Keratinocyte (primary cell): ENCODE data around the gene RNF145. TPM values are rescaled to one million over a fixed set of nuclear protein-coding genes. Genes with fewer than 3 reads are reported as not detected.

Experiments used
- DNase-seq: peaks from one replicate; pipeline ENCODE4 v3.0.0-alpha.2; 2011; ENCODE audit warnings: low read depth, missing footprints, low spot score
- FAIRE-seq: peaks from 2 replicates; lab custom pipeline; 2011; peaks lifted over from hg19 to GRCh38; lab: Jason Lieb, UNC
- H2AFZ ChIP-seq: 2 replicates; pipeline ENCODE4 v1.6.0; 2012; ENCODE audit warnings: low read length, control low read depth, inconsistent platforms; ENCODE audit not compliant: control insufficient read depth
- H3K27ac ChIP-seq: 2 replicates; pipeline ENCODE4 v1.5.1; 2011; ENCODE audit warnings: low read length; ENCODE audit not compliant: control insufficient read depth, insufficient read depth
- H3K27me3 ChIP-seq: 3 replicates; pipeline ENCODE4 v1.6.0; 2011; ENCODE audit warnings: low read length; ENCODE audit not compliant: control insufficient read depth, insufficient read depth; ENCODE audit errors: extremely low read depth
- H3K36me3 ChIP-seq, 2 experiments: 2 replicates in 1 of 2; 3 replicates in 1 of 2; pipeline ENCODE4 v1.5.1; 2011; ENCODE audit warnings: low read length in 2 of 2, mild to moderate bottlenecking in 1 of 2; ENCODE audit not compliant: control insufficient read depth in 2 of 2, insufficient read depth in 2 of 2; ENCODE audit errors: extremely low read depth in 1 of 2
- H3K4me1 ChIP-seq: 3 replicates; pipeline ENCODE4 v1.5.1; 2011; ENCODE audit warnings: low read length; ENCODE audit not compliant: control insufficient read depth, insufficient read depth; ENCODE audit errors: extremely low read depth
- H3K4me2 ChIP-seq: 3 replicates; pipeline ENCODE4 v1.6.0; 2011; ENCODE audit warnings: low read depth, low read length; ENCODE audit not compliant: control insufficient read depth, insufficient read depth; ENCODE audit errors: extremely low read depth
- H3K4me3 ChIP-seq, 3 experiments: fragments of 200-600 bp in 1 of 3; sonication (generic) in 1 of 3; 2 replicates in 2 of 3; 3 replicates in 1 of 3; pipeline ENCODE4 v1.5.1; 2011 to 2016; ENCODE audit warnings: low read length in 3 of 3, mild to moderate bottlenecking in 3 of 3, control low read depth in 2 of 3, inconsistent platforms in 1 of 3, low read depth in 1 of 3, mixed read lengths in 1 of 3, mixed run types in 1 of 3, moderate library complexity in 1 of 3; ENCODE audit not compliant: control insufficient read depth in 2 of 3, insufficient read depth in 2 of 3; ENCODE audit errors: extremely low read depth in 1 of 3
- H3K79me2 ChIP-seq: 2 replicates; pipeline ENCODE4 v1.6.0; 2012; ENCODE audit warnings: low read length; ENCODE audit not compliant: control insufficient read depth, insufficient read depth
- H3K9ac ChIP-seq: 3 replicates; pipeline ENCODE4 v1.6.0; 2011; ENCODE audit warnings: low read length; ENCODE audit not compliant: control insufficient read depth, insufficient read depth; ENCODE audit errors: extremely low read depth
- H3K9me1 ChIP-seq: 3 replicates; pipeline ENCODE4 v1.6.0; 2011; ENCODE audit warnings: low read length; ENCODE audit not compliant: control insufficient read depth, insufficient read depth; ENCODE audit errors: extremely low read depth
- H3K9me3 ChIP-seq: 2 replicates; pipeline ENCODE4 v1.5.1; 2012; ENCODE audit warnings: low read depth, low read length; ENCODE audit not compliant: control insufficient read depth
- H4K20me1 ChIP-seq: 3 replicates; pipeline ENCODE4 v1.6.0; 2011; ENCODE audit warnings: low read length; ENCODE audit not compliant: control insufficient read depth, insufficient read depth; ENCODE audit errors: extremely low read depth
- CTCF ChIP-seq, 3 experiments: IDR thresholded peaks in 1 of 3; conservative IDR thresholded peaks in 1 of 3; optimal IDR thresholded peaks in 1 of 3; 2 replicates in 2 of 3; 3 replicates in 1 of 3; pipeline versions ENCODE3 to v1.5.1; 2011; ENCODE audit warnings: low read length in 3 of 3, mild to moderate bottlenecking in 3 of 3, moderate library complexity in 2 of 3, control low read depth in 1 of 3, inconsistent platforms in 1 of 3; ENCODE audit not compliant: insufficient read depth in 2 of 3; ENCODE audit errors: extremely low read depth in 1 of 3
- EZH2 ChIP-seq: IDR thresholded peaks from one replicate; pipeline ENCODE4 v1.6.1; 2012; ENCODE audit warnings: inconsistent platforms, mild to moderate bottlenecking, low read length, moderate library complexity
- dilution Hi-C: fragments of 300-500 bp; cut with MboI; formaldehyde crosslinking; loops from one replicate; pipeline ENCODE4 v1.7.0; 2020; ENCODE audit warnings: low sequenced_read_pairs; ENCODE audit not compliant: extremely low pct_ligation_motif_present
- polyA minus RNA-seq, 3 experiments: library from RNA; depleted of rRNA, polyadenylated mRNA; stranded (reverse); fragments of >200 nt; gene quantifications; 1 replicate in 1 of 3; 2 replicates in 1 of 3; 3 replicates in 1 of 3; pipeline ENCODE4 v1.2.3, GENCODE V29; 2011
- polyA plus RNA-seq, 5 experiments: library from polyadenylated mRNA; depleted of rRNA in 3 of 5; stranded (reverse) in 3 of 5; stranded (forward) in 1 of 5; unstranded in 1 of 5; fragments of >200 nt; gene quantifications; 1 replicate in 1 of 5; 2 replicates in 3 of 5; 3 replicates in 1 of 5; pipeline versions ENCODE4 v1.2.1 to v1.2.3, GENCODE V29; 2011 to 2012; ENCODE audit warnings: missing spikeins in 2 of 5, low read depth in 1 of 5, low replicate concordance in 1 of 5

RNF145 gene
- 52.7 to 79.8 TPM (median 78.6 TPM) in 3 replicates for polyA plus RNA-seq
- 23.9 TPM for polyA plus RNA-seq (2011; ENCODE audit: low read depth)
- polyA plus RNA-seq (2011; cell fraction: cytosol; rRNA removed) = 38.6 and 70.8 TPM in 2 replicates
- 87.7 and 102 TPM in 2 replicates for polyA plus RNA-seq (2011; cell fraction: nucleus; rRNA removed)
- polyA plus RNA-seq (2012; ENCODE audit: low replicate concordance) = 46.0 and 61.8 TPM in 2 replicates
- 45.7 to 78.2 TPM (median 50.8 TPM) in 3 replicates for polyA minus RNA-seq
- 31.1 TPM for polyA minus RNA-seq (2011; cell fraction: cytosol; rRNA and poly(A)+ RNA removed)
- polyA minus RNA-seq (2011; cell fraction: nucleus; rRNA and poly(A)+ RNA removed) = 75.4 and 114 TPM in 2 replicates

- Histone ChIP-seq H3K27me3 (no peaks in the 10 kb centered on the region), H3K79me2 (peaks cover 43% of the 10 kb centered on the region), H3K27ac (peak within 1 kb of the TSS; percentile 97), H3K4me1 (peaks cover 14% of the 10 kb centered on the region), H3K9ac (peak within 1 kb of the TSS; percentile 98), H3K36me3 (no peaks in the 10 kb centered on the region), H3K4me3 (peak within 1 kb of the TSS; percentile 86 to 96 (median 91)), H3K9me1 (no peaks in the 10 kb centered on the region), H4K20me1 (no peaks in the 10 kb centered on the region), H3K4me2 (peak within 1 kb of the TSS; percentile 82), H3K9me3 (no peaks in the 10 kb centered on the region), H2AFZ (peak within 1 kb of the TSS; percentile 60)
- peak; percentile 50 for DNase-seq
- FAIRE-seq = peak; percentile 17
- dilution Hi-C loops = no loop called here
- TF ChIP-seq EZH2 = no peak
- TF ChIP-seq CTCF (optimal IDR thresholded peaks at IDR 0.05 in 1 of 3, IDR thresholded peaks at IDR 0.05 in 1 of 3, conservative IDR thresholded peaks at IDR 0.05 in 1 of 3; ENCODE audit: extremely low read depth in 1 of 3, insufficient read depth in 2 of 3, low read length in 3 of 3) = no peak
Measured at GRCh38 chr5:159209438-159210209, at the start of gene RNF145. Gene RNF145 (minus strand): TSS chr5:159209553. CDS start chr5:159203617, 5,936 bp downstream.

GRCh38 chr5:159258361-159258760 lies 49.0 kb upstream of the RNF145 start:
- no peak for FAIRE-seq
- dilution Hi-C loops = no loop called here

More at GRCh38 chr5:159258361-159258760, 49.0 kb upstream of the RNF145 start:
- H3K4me1 ChIP-seq = peaks cover 6% of the 10 kb centered on the region
- TF ChIP-seq CTCF (optimal IDR thresholded peaks at IDR 0.05 in 1 of 3, IDR thresholded peaks at IDR 0.05 in 1 of 3, conservative IDR thresholded peaks at IDR 0.05 in 1 of 3; ENCODE audit: extremely low read depth in 1 of 3, insufficient read depth in 2 of 3, low read length in 3 of 3) = no peak
- no peak for TF ChIP-seq EZH2
- H3K4me3 ChIP-seq = no peak overlapping the region
- H4K20me1 ChIP-seq = no peaks in the 10 kb centered on the region
- no peaks in the 10 kb centered on the region for H3K36me3 ChIP-seq
- no peak for DNase-seq
- H3K27me3 ChIP-seq = no peaks in the 10 kb centered on the region
- no peak overlapping the region for H2AFZ ChIP-seq
- no peaks in the 10 kb centered on the region for H3K9me3 ChIP-seq
- H3K4me2 ChIP-seq = no peak overlapping the region
- H3K9ac ChIP-seq = no peak overlapping the region
- H3K27ac ChIP-seq = no peak overlapping the region
- no peaks in the 10 kb centered on the region for H3K9me1 ChIP-seq
- peaks cover 2% of the 10 kb centered on the region for H3K79me2 ChIP-seq
